Keratinocyte (primary cell): ENCODE results near the gene WDFY1. TPM values are rescaled to one million over a fixed set of nuclear protein-coding genes. Genes with fewer than 3 reads are reported as not detected.

ENCODE experiments used
- DNase-seq: peaks from one replicate; pipeline ENCODE4 v3.0.0-alpha.2; 2011; ENCODE audit warnings: low read depth, missing footprints, low spot score
- FAIRE-seq: peaks from 2 replicates; lab custom pipeline; 2011; peaks lifted over from hg19 to GRCh38; lab: Jason Lieb, UNC
- H2AFZ ChIP-seq: 2 replicates; pipeline ENCODE4 v1.6.0; 2012; ENCODE audit warnings: low read length, control low read depth, inconsistent platforms; ENCODE audit not compliant: control insufficient read depth
- H3K27ac ChIP-seq: 2 replicates; pipeline ENCODE4 v1.5.1; 2011; ENCODE audit warnings: low read length; ENCODE audit not compliant: control insufficient read depth, insufficient read depth
- H3K27me3 ChIP-seq: 3 replicates; pipeline ENCODE4 v1.6.0; 2011; ENCODE audit warnings: low read length; ENCODE audit not compliant: control insufficient read depth, insufficient read depth; ENCODE audit errors: extremely low read depth
- H3K36me3 ChIP-seq, 2 experiments: 2 replicates in 1 of 2; 3 replicates in 1 of 2; pipeline ENCODE4 v1.5.1; 2011; ENCODE audit warnings: low read length in 2 of 2, mild to moderate bottlenecking in 1 of 2; ENCODE audit not compliant: control insufficient read depth in 2 of 2, insufficient read depth in 2 of 2; ENCODE audit errors: extremely low read depth in 1 of 2
- H3K4me1 ChIP-seq: 3 replicates; pipeline ENCODE4 v1.5.1; 2011; ENCODE audit warnings: low read length; ENCODE audit not compliant: control insufficient read depth, insufficient read depth; ENCODE audit errors: extremely low read depth
- H3K4me2 ChIP-seq: 3 replicates; pipeline ENCODE4 v1.6.0; 2011; ENCODE audit warnings: low read depth, low read length; ENCODE audit not compliant: control insufficient read depth, insufficient read depth; ENCODE audit errors: extremely low read depth
- H3K4me3 ChIP-seq, 3 experiments: fragments of 200-600 bp in 1 of 3; sonication (generic) in 1 of 3; 2 replicates in 2 of 3; 3 replicates in 1 of 3; pipeline ENCODE4 v1.5.1; 2011 to 2016; ENCODE audit warnings: low read length in 3 of 3, mild to moderate bottlenecking in 3 of 3, control low read depth in 2 of 3, inconsistent platforms in 1 of 3, low read depth in 1 of 3, mixed read lengths in 1 of 3, mixed run types in 1 of 3, moderate library complexity in 1 of 3; ENCODE audit not compliant: control insufficient read depth in 2 of 3, insufficient read depth in 2 of 3; ENCODE audit errors: extremely low read depth in 1 of 3
- H3K79me2 ChIP-seq: 2 replicates; pipeline ENCODE4 v1.6.0; 2012; ENCODE audit warnings: low read length; ENCODE audit not compliant: control insufficient read depth, insufficient read depth
- H3K9ac ChIP-seq: 3 replicates; pipeline ENCODE4 v1.6.0; 2011; ENCODE audit warnings: low read length; ENCODE audit not compliant: control insufficient read depth, insufficient read depth; ENCODE audit errors: extremely low read depth
- H3K9me1 ChIP-seq: 3 replicates; pipeline ENCODE4 v1.6.0; 2011; ENCODE audit warnings: low read length; ENCODE audit not compliant: control insufficient read depth, insufficient read depth; ENCODE audit errors: extremely low read depth
- H3K9me3 ChIP-seq: 2 replicates; pipeline ENCODE4 v1.5.1; 2012; ENCODE audit warnings: low read depth, low read length; ENCODE audit not compliant: control insufficient read depth
- H4K20me1 ChIP-seq: 3 replicates; pipeline ENCODE4 v1.6.0; 2011; ENCODE audit warnings: low read length; ENCODE audit not compliant: control insufficient read depth, insufficient read depth; ENCODE audit errors: extremely low read depth
- EZH2 ChIP-seq: IDR thresholded peaks from one replicate; pipeline ENCODE4 v1.6.1; 2012; ENCODE audit warnings: inconsistent platforms, mild to moderate bottlenecking, low read length, moderate library complexity
- dilution Hi-C: fragments of 300-500 bp; cut with MboI; formaldehyde crosslinking; loops from one replicate; pipeline ENCODE4 v1.7.0; 2020; ENCODE audit warnings: low sequenced_read_pairs; ENCODE audit not compliant: extremely low pct_ligation_motif_present
- polyA plus RNA-seq, 5 experiments: library from polyadenylated mRNA; depleted of rRNA in 3 of 5; stranded (reverse) in 3 of 5; stranded (forward) in 1 of 5; unstranded in 1 of 5; fragments of >200 nt; gene quantifications; 1 replicate in 1 of 5; 2 replicates in 3 of 5; 3 replicates in 1 of 5; pipeline versions ENCODE4 v1.2.1 to v1.2.3, GENCODE V29; 2011 to 2012; ENCODE audit warnings: missing spikeins in 2 of 5, low read depth in 1 of 5, low replicate concordance in 1 of 5
- TF ChIP-seq, protein P1 (sequence below), 3 experiments: IDR thresholded peaks in 1 of 3; conservative IDR thresholded peaks in 1 of 3; optimal IDR thresholded peaks in 1 of 3; 2 replicates in 2 of 3; 3 replicates in 1 of 3; pipeline versions ENCODE3 to v1.5.1; 2011; ENCODE audit warnings: low read length in 3 of 3, mild to moderate bottlenecking in 3 of 3, moderate library complexity in 2 of 3, control low read depth in 1 of 3, inconsistent platforms in 1 of 3; ENCODE audit not compliant: insufficient read depth in 2 of 3; ENCODE audit errors: extremely low read depth in 1 of 3

WDFY1 gene
- polyA plus RNA-seq, 1 donor (not counting 4 experiments of a cell fraction or from before 2014, with no cell fraction given), result 54.9 TPM

DNA sequence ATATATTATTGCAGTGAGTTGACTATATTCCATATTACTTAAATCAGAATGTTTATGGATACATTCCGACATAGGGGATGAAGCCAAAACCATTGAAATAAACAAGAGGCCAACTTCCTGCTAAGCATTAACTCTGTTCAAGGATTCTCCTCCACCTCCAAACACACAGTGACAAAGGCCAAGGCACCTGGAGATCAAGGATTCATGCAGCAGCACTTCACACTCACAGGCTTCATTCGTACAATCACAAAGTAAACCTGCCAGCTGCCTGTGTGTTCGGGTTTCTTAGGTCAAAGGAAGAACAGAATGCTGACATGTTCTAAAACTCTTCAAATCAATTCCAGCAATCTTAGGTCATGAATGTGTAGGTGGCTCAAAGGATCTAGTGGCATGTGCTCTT is 22.8 kb downstream of the WDFY1 start:
- dilution Hi-C loops, result no loop called here
- Histone ChIP-seq H3K27me3 (no peaks in the 10 kb centered on the region), H3K36me3 (peaks cover 0 to 3% of the 10 kb centered on the region in 2 experiments), H3K9me3 (no peaks in the 10 kb centered on the region), H4K20me1 (peaks cover 6% of the 10 kb centered on the region), H3K4me3 (no peak overlapping the region), H3K9ac (no peak overlapping the region), H3K27ac (no peak overlapping the region), H2AFZ (no peak overlapping the region), H3K79me2 (peaks cover 55% of the 10 kb centered on the region), H3K4me1 (peaks cover 2% of the 10 kb centered on the region), H3K4me2 (no peak overlapping the region), H3K9me1 (peaks cover 2% of the 10 kb centered on the region)
- DNase-seq (no peak), FAIRE-seq (peak; percentile 13)
- TF ChIP-seq, protein P1, sequence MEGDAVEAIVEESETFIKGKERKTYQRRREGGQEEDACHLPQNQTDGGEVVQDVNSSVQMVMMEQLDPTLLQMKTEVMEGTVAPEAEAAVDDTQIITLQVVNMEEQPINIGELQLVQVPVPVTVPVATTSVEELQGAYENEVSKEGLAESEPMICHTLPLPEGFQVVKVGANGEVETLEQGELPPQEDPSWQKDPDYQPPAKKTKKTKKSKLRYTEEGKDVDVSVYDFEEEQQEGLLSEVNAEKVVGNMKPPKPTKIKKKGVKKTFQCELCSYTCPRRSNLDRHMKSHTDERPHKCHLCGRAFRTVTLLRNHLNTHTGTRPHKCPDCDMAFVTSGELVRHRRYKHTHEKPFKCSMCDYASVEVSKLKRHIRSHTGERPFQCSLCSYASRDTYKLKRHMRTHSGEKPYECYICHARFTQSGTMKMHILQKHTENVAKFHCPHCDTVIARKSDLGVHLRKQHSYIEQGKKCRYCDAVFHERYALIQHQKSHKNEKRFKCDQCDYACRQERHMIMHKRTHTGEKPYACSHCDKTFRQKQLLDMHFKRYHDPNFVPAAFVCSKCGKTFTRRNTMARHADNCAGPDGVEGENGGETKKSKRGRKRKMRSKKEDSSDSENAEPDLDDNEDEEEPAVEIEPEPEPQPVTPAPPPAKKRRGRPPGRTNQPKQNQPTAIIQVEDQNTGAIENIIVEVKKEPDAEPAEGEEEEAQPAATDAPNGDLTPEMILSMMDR (optimal IDR thresholded peaks at IDR 0.05 in 1 of 3, IDR thresholded peaks at IDR 0.05 in 1 of 3, conservative IDR thresholded peaks at IDR 0.05 in 1 of 3; ENCODE audit: extremely low read depth in 1 of 3, insufficient read depth in 2 of 3, low read length in 3 of 3), result no peak

GRCh38 chr2:223921204-223921603 is 23.9 kb downstream of the WDFY1 start:
- Histone ChIP-seq H3K9me3 (no peaks in the 10 kb centered on the region), H3K9me1 (peaks cover 2% of the 10 kb centered on the region), H3K4me2 (no peak overlapping the region), H3K4me3 (no peak overlapping the region), H3K27ac (no peak overlapping the region), H2AFZ (no peak overlapping the region), H4K20me1 (peaks cover 6% of the 10 kb centered on the region), H3K79me2 (peaks cover 52% of the 10 kb centered on the region), H3K36me3 (peaks cover 3 to 4% of the 10 kb centered on the region in 2 experiments), H3K4me1 (peaks cover 2% of the 10 kb centered on the region), H3K9ac (no peak overlapping the region), H3K27me3 (no peaks in the 10 kb centered on the region)
- no peak for TF ChIP-seq EZH2
- TF ChIP-seq, protein P1 (optimal IDR thresholded peaks at IDR 0.05 in 1 of 3, IDR thresholded peaks at IDR 0.05 in 1 of 3, conservative IDR thresholded peaks at IDR 0.05 in 1 of 3; ENCODE audit: extremely low read depth in 1 of 3, insufficient read depth in 2 of 3, low read length in 3 of 3), result no peak
- FAIRE-seq, result no peak
- no peak for DNase-seq
- dilution Hi-C loops, result no loop called here
